Fibroblast of mammary gland (primary cell): ENCODE data around the gene BHLHE41.
A peak's percentile ranks its signal among the peaks of the same experiment; 100 is the strongest.

ENCODE experiments used
- DNase-seq: peaks from one replicate; pipeline ENCODE4 v3.0.0-alpha.2; 2010; ENCODE audit warnings: low read depth
- H3K4me3 ChIP-seq: 2 replicates; pipeline ENCODE4 v1.5.1; 2011; ENCODE audit warnings: low read depth, mild to moderate bottlenecking, low read length, moderate library complexity; ENCODE audit not compliant: control insufficient read depth
- TF ChIP-seq, protein P1 (sequence below): conservative IDR thresholded peaks from 2 replicates; pipeline ENCODE4 v1.5.1; 2011; ENCODE audit warnings: low read depth, low read length, inconsistent platforms; ENCODE audit not compliant: control insufficient read depth, insufficient read depth

BHLHE41 gene

DNA sequence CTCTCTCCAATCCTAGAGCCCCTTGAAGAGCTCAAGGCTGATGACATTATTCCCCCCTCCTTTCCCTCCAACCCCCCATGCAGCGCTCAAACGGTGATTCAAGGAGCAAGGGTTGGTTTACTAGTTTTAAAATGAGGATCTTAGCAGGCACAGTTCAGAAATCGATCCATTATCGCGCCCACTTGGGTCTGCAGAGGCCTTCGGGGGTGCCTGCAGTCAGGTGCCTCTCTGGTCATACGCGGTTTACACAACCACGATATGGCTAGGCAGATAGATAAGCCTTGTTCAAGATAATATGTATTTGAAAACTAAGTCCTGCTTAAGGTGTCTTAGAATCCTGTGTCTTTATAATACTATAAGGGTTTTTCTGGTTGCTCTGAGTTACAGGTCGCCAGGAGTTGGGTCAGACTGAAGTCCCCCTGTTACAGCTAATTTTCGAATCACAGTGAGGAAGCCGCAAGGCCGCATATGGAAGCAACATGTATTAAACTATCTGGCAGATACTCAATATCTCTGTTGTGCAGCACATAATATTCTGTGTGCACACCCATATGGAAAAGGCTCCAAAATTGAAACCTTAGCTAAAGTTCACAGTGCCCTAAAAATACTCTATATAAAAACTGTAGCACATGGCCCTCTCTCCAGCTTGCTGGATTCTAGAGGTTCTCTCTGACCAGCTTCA lies 10.0 kb downstream of the BHLHE41 start:
- no peak for DNase-seq
- peak overlapping the region; percentile 55 for H3K4me3 ChIP-seq
- TF ChIP-seq, protein P1, sequence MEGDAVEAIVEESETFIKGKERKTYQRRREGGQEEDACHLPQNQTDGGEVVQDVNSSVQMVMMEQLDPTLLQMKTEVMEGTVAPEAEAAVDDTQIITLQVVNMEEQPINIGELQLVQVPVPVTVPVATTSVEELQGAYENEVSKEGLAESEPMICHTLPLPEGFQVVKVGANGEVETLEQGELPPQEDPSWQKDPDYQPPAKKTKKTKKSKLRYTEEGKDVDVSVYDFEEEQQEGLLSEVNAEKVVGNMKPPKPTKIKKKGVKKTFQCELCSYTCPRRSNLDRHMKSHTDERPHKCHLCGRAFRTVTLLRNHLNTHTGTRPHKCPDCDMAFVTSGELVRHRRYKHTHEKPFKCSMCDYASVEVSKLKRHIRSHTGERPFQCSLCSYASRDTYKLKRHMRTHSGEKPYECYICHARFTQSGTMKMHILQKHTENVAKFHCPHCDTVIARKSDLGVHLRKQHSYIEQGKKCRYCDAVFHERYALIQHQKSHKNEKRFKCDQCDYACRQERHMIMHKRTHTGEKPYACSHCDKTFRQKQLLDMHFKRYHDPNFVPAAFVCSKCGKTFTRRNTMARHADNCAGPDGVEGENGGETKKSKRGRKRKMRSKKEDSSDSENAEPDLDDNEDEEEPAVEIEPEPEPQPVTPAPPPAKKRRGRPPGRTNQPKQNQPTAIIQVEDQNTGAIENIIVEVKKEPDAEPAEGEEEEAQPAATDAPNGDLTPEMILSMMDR: no peak

DNA sequence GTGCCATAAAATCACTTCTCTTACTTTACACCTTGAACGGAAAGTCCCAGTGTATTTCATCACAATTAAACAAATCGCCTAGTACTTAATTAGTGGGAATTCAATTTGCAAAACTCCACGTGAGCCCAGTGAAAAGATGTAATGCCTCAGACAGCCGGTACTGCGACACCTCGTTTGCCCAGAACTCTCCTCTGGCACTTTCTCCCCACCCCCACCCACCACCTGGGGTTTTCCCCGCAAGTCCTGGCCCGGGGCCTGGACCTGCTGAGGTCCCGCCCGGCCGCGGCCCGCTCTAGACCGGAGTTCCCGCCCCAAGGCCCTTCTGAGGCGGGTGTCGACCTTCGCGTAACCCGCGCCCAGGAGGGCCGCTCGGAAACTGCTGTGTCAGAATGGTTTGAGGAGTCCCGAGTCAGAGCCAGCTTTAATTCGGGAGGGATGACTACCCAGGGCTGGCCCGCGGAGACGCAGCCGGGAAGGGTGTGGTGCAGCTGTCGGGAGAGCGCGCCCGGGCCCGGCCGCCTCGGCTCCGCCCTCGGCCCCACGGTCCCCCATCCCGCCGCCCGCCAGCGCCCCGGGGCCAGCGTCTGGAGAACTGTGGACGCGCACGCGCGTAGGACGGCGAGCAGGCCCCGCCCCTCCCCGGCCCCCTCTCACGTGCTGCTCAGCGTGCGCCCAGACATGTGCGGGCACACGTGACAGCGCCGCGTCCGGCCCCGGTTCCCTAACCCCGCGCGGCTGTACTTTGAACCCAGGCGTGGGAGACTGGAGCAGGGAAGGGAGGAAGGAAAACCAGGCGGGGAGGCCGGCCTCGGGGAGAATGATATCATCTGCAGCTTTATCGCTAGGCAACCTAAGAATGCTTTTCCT lies 10.8 kb downstream of the BHLHE41 start:
- TF ChIP-seq, protein P1: no peak
- H3K4me3 ChIP-seq: peak overlapping the region; percentile 55
- peak; percentile 86 for DNase-seq

DNA sequence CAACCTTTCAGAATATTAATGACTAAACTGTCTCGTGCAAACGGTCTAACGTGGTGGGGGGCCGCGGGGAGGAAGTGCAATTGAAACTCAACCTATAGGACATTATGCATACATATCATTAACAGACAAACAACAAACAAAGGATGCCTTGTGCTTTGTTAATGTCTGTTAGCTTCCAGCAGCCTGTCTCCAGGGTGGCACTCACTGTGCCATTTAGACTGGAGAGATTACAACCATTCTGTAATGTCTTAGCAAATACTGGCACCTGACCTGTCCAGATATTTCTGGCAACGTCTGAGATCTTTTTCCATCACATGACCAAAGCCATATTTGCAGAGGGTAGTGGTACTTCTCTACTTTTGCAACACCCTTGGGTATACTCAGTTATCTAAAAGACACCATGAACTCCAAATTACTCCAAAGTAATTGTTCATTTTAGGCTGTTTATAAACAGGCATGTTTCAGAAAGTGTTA lies 11.6 kb downstream of the BHLHE41 start:
- TF ChIP-seq, protein P1: no peak
- no peak overlapping the region for H3K4me3 ChIP-seq
- no peak for DNase-seq

DNA sequence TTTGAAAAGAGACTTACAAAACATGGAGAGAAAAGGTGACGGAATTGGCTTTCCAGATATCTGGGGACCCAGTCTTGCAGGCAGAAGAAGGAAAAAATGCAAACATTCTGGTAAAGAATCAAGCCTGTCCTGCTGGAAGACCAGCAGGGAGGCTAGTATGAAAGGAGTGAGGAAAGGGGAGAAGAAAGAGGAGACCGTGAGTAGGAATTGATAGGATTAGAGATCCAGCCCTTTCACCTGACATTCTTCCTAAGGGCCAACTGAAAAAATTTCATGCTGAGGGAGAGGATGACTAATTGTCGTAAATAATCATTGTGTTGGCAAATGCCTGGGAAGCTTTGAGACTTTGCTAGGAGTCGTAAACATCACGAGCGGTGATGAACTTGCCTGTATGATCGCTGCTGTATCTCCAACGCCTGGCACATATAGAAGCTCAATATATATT lies 12.1 kb downstream of the BHLHE41 start:
- DNase-seq: peak; percentile 45
- no peak overlapping the region for H3K4me3 ChIP-seq
- TF ChIP-seq, protein P1: no peak

DNA sequence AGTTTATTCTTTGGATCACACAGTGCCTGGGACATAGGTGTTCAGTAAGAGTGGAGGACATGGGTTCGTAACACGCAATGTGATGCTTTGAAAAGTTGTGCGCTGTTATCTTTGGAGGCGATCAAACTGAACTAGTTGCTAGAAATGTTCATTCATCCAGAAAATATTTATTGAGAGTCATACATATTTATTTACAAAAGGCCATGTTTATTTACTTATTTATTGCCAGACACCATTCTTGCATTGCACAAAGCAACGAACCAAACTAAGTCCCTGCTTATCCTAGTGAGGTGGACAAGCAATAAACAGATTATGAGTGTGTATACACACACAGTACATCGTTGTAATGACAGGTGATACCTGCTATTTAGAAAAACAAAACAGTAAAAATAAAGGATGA lies 12.6 kb downstream of the BHLHE41 start:
- no peak for DNase-seq
- no peak overlapping the region for H3K4me3 ChIP-seq
- TF ChIP-seq, protein P1: no peak

DNA sequence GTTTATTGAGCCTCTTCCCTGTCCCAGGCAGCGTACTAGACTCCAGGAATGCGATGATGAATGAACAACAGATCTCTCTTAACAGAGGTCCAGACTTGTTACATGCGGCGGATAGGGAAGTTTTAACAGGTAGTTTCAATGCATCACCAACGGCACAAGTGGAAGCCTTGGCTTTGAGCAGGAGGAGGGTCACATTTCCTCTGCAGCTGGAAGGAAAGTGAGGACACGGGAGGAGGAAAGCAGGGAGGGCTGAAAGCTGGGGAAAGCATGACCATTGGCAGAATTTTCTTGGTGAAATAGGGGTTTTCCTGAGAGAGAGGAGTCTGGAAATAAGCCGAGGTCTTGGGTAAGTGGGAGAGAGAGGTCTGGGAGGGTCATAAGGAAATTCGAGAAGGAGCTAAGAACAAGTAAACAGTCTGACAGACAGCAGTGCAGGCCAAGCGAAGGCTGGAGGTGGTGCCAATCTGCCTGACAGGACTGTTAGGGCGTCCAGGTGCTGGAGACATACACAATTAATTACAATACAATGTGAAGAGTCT lies 15.4 kb downstream of the BHLHE41 start:
- no peak overlapping the region for H3K4me3 ChIP-seq
- DNase-seq: peak; percentile 48
- TF ChIP-seq, protein P1: no peak
